Esophagus squamous epithelium (tissue), 5 donors: ENCODE results near the gene KCNK6. TPM values are rescaled to one million over a fixed set of nuclear protein-coding genes. Genes with fewer than 3 reads are reported as not detected.

Source experiments
- DNase-seq: peaks from one replicate; lab custom pipeline; 2025; lab: John Stamatoyannopoulos, UW
- H3K27ac ChIP-seq, 4 donors: fragments of 200-600 bp; sonication (generic); one replicate each; pipeline ENCODE4 v1.5.1; 2016 to 2019; ENCODE audit warnings: mild to moderate bottlenecking in 1 of 4
- H3K27me3 ChIP-seq, 4 donors: fragments of 200-600 bp; sonication (generic); 1 replicate in 3 of 4; 2 replicates in 1 of 4; pipeline versions ENCODE4 v1.5.1 to v1.6.0; 2017 to 2021; ENCODE audit warnings: antibody characterized with exemption in 1 of 4
- H3K36me3 ChIP-seq, 3 donors: fragments of 200-600 bp; sonication (generic); one replicate each; pipeline ENCODE4 v1.5.1; 2016 to 2019
- H3K4me1 ChIP-seq, 3 donors: fragments of 200-600 bp; sonication (generic); one replicate each; pipeline ENCODE4 v1.5.1; 2017 to 2019
- H3K4me3 ChIP-seq, 4 donors: fragments of 200-600 bp; sonication (generic); 1 replicate in 3 of 4; 2 replicates in 1 of 4; pipeline ENCODE4 v1.5.1; 2016 to 2019; ENCODE audit warnings: mild to moderate bottlenecking in 2 of 4, moderate library complexity in 1 of 4
- H3K9me3 ChIP-seq, 3 donors: fragments of 200-600 bp; sonication (generic); one replicate each; pipeline ENCODE4 v1.5.1; 2016 to 2019
- CTCF ChIP-seq, 6 experiments: fragments of 450-650 bp in 4 of 6; fragments of 200-600 bp in 2 of 6; sonication (generic) in 2 of 6; IDR thresholded peaks; one replicate each; pipeline ENCODE4 v1.5.1; 2016 to 2019; ENCODE audit warnings: antibody characterized with exemption in 6 of 6, mild to moderate bottlenecking in 4 of 6, moderate library complexity in 4 of 6
- POLR2A ChIP-seq, 4 donors: fragments of 450-650 bp; IDR thresholded peaks; one replicate each; pipeline ENCODE4 v1.6.1; 2017; ENCODE audit warnings: antibody characterized with exemption in 4 of 4, mild to moderate bottlenecking in 4 of 4, moderate library complexity in 3 of 4
- WGBS, 2 donors: methylation state at CpG; one replicate each; pipeline ENCODE4 v1.1.5; 2018; 5-methylcytosine and 5-hydroxymethylcytosine counted together
- intact Hi-C: fragments of 100-400 bp; cut with DNase I; formaldehyde crosslinking; loops from one replicate; pipeline ENCODE4 v1.15.0; 2022
- total RNA-seq, 4 donors: library from RNA; depleted of rRNA; stranded (reverse); fragments of >200 nt; gene quantifications; one replicate each; pipeline ENCODE4 v1.1.0, GENCODE V29; 2016
- donor health status: DM: yes; HTN: yes; CAD: no.

KCNK6 gene
- total RNA-seq, 4 donors from 2014 or later, result 13.7 to 27.0 (median 21.6) TPM

- Histone ChIP-seq H3K9me3 (no peaks in the 10 kb centered on the region), H3K4me3 (peak overlapping the region; percentile 50 to 67 (median 58)), H3K27ac (peak overlapping the region; percentile 92 to 98 (median 96)), H3K36me3 (peaks cover 10 to 43% (median 10%) of the 10 kb centered on the region in 3 donors), H3K4me1 (peaks cover 5 to 53% (median 5%) of the 10 kb centered on the region in 3 donors), H3K27me3 (no peaks in the 10 kb centered on the region)
- intact Hi-C loops, result no loop called here
- no peak for DNase-seq
- WGBS, 2 donors, result 18 to 50% methylated on average over 3 to 19 of the region's 29 CpGs
- TF ChIP-seq CTCF (IDR thresholded peaks at IDR 0.05), result no peak
- TF ChIP-seq POLR2A (IDR thresholded peaks at IDR 0.05), result peak in 3 of 4 donors; percentile 21 to 74 (median 53)
Observed at GRCh38 chr19:38304866-38305429, 14.7 kb upstream of the KCNK6 start.

GRCh38 chr19:38306236-38306635 lies 13.4 kb upstream of the KCNK6 start:
- 81 to 86% methylated on average over 3 of the region's 3 CpGs for WGBS, 2 donors

GRCh38 chr19:38307076-38307475 lies 12.6 kb upstream of the KCNK6 start:
- TF ChIP-seq POLR2A (IDR thresholded peaks at IDR 0.05) (no peak), CTCF (IDR thresholded peaks at IDR 0.05) (no peak)
- Histone ChIP-seq H3K4me3 (no peak overlapping the region), H3K4me1 (peaks cover 0 to 33% (median 5%) of the 10 kb centered on the region in 3 donors), H3K9me3 (no peaks in the 10 kb centered on the region), H3K27ac (no peak overlapping the region), H3K36me3 (peaks cover 10 to 43% (median 10%) of the 10 kb centered on the region in 3 donors), H3K27me3 (no peaks in the 10 kb centered on the region)
- intact Hi-C loops, result no loop called here
- DNase-seq, result no peak
- WGBS, 2 donors, result 86 to 100% methylated on average over 1 of the region's 4 CpGs

More at GRCh38 chr19:38306236-38306635, 13.4 kb upstream of the KCNK6 start:
- Histone ChIP-seq H3K36me3 (peaks cover 10 to 43% (median 10%) of the 10 kb centered on the region in 3 donors), H3K4me1 (peaks cover 2 to 41% (median 5%) of the 10 kb centered on the region in 3 donors), H3K27ac (no peak overlapping the region), H3K4me3 (no peak overlapping the region), H3K9me3 (no peaks in the 10 kb centered on the region), H3K27me3 (no peaks in the 10 kb centered on the region)
- intact Hi-C loops, result no loop called here
- DNase-seq, result no peak
- TF ChIP-seq POLR2A (IDR thresholded peaks at IDR 0.05) (no peak), CTCF (IDR thresholded peaks at IDR 0.05) (no peak)

- Histone ChIP-seq H3K27ac (no peak overlapping the region), H3K4me1 (peaks cover 0 to 29% (median 5%) of the 10 kb centered on the region in 3 donors), H3K9me3 (no peaks in the 10 kb centered on the region), H3K27me3 (no peaks in the 10 kb centered on the region), H3K4me3 (no peak overlapping the region), H3K36me3 (peaks cover 10 to 43% (median 10%) of the 10 kb centered on the region in 3 donors)
- TF ChIP-seq CTCF (IDR thresholded peaks at IDR 0.05) (no peak), POLR2A (IDR thresholded peaks at IDR 0.05) (no peak)
- WGBS, 2 donors, result 82 to 100% methylated on average over 1 to 4 of the region's 8 CpGs
- intact Hi-C loops, result no loop called here
- DNase-seq, result no peak
Observed at GRCh38 chr19:38307597-38307996, 12.0 kb upstream of the KCNK6 start.

GRCh38 chr19:38308006-38308766 lies 11.5 kb upstream of the KCNK6 start:
- DNase-seq, result no peak
- WGBS, 2 donors, result 76 to 77% methylated on average over 12 of the region's 12 CpGs
- H3K36me3 ChIP-seq, result peaks cover 10 to 43% (median 10%) of the 10 kb centered on the region in 3 donors
- intact Hi-C loops, result no loop called here
- TF ChIP-seq CTCF (IDR thresholded peaks at IDR 0.05) (no peak), POLR2A (IDR thresholded peaks at IDR 0.05) (no peak)
- H3K4me3 ChIP-seq, result no peak overlapping the region
- no peak overlapping the region for H3K27ac ChIP-seq
- H3K9me3 ChIP-seq, result no peaks in the 10 kb centered on the region
- no peaks in the 10 kb centered on the region for H3K27me3 ChIP-seq
- peaks cover 0 to 26% (median 5%) of the 10 kb centered on the region in 3 donors for H3K4me1 ChIP-seq
